ENCODE results near the gene TAS2R13.

DNA sequence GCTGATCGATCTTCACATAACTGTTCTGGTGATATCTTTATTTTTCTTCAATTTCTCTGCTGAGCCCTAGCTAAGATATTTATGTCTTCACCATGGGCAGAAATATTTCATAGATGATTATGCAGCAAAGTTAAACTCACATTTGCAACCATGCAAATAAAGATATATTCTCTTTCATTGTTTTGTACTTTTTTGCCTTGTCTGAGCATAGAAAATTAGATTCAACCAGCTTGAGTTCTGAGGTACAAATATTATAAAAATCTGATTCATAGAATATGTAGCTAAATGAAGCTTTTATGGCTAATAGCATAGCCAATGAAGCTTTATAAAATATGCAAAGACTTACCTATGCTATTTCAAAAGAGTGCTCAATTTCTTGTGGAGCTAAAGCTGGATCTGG is at the start of gene TAS2R13:
- TF ChIP-seq, protein P1, sequence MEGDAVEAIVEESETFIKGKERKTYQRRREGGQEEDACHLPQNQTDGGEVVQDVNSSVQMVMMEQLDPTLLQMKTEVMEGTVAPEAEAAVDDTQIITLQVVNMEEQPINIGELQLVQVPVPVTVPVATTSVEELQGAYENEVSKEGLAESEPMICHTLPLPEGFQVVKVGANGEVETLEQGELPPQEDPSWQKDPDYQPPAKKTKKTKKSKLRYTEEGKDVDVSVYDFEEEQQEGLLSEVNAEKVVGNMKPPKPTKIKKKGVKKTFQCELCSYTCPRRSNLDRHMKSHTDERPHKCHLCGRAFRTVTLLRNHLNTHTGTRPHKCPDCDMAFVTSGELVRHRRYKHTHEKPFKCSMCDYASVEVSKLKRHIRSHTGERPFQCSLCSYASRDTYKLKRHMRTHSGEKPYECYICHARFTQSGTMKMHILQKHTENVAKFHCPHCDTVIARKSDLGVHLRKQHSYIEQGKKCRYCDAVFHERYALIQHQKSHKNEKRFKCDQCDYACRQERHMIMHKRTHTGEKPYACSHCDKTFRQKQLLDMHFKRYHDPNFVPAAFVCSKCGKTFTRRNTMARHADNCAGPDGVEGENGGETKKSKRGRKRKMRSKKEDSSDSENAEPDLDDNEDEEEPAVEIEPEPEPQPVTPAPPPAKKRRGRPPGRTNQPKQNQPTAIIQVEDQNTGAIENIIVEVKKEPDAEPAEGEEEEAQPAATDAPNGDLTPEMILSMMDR (conservative IDR thresholded peaks at IDR 0.05) = no peak
- no peak for TF ChIP-seq ZFX (IDR thresholded peaks at IDR 0.05)
